IPS-18a (cell line): Measurements from ENCODE around the gene COMMD3.
A peak's percentile ranks its signal among the peaks of the same experiment; 100 is the strongest.

ENCODE experiments used
- H3K27ac ChIP-seq: one replicate; pipeline ENCODE4 v1.5.1; 2013; ENCODE audit warnings: low read length
- H3K27me3 ChIP-seq: one replicate; pipeline ENCODE4 v1.6.1; 2013; ENCODE audit warnings: mild to moderate bottlenecking, low read length; ENCODE audit not compliant: control insufficient read depth, insufficient read depth
- H3K36me3 ChIP-seq: one replicate; pipeline ENCODE4 v1.6.1; 2013; ENCODE audit warnings: low read depth, low read length; ENCODE audit not compliant: control insufficient read depth
- H3K4me1 ChIP-seq: one replicate; pipeline ENCODE4 v1.6.1; 2013; ENCODE audit warnings: low read depth, low read length; ENCODE audit not compliant: control insufficient read depth
- H3K4me3 ChIP-seq: one replicate; pipeline ENCODE4 v1.5.1; 2013; ENCODE audit warnings: low read length
- H3K9ac ChIP-seq: one replicate; pipeline ENCODE4 v1.6.1; 2013; ENCODE audit warnings: mild to moderate bottlenecking, low read length, moderate library complexity
- H3K9me3 ChIP-seq: one replicate; pipeline ENCODE4 v1.6.1; 2013; ENCODE audit warnings: low read depth, low read length; ENCODE audit not compliant: control insufficient read depth

COMMD3 gene

DNA sequence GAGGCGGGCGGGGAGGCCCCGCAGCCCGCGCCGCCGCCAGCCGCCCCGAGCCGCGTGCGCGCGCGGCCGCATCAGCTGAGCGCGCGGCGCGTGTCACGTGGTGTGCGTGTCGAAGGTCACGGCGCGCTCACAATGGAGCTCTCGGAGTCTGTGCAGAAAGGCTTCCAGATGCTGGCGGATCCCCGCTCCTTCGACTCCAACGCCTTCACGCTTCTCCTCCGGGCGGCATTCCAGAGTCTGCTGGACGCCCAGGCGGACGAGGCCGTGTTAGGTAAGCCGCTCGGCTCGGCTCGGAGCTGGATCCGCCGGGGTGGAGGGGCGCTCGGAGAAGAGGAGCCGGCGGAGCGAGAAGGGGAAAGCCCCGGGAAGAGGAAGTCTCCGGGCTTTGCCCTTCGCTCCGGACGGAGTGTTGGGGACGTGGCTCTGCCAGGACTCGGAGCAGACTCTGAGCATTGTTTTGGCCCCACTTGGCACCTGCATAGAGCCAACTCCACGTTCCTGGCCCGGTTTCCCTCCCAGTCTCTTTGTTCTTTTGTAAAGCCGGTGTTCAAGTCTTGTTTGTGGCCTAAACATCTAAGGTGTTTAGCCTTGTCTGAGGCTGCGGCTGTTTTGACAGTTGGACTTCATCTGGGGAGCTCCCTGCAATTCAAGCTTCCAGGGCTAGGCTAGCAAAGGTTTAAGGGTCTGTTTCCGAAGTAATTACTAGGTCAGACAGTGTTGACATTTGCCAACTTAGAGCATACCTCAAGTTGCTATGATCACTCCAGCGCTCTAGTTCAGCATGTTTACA lies at the start of gene COMMD3:
Gene COMMD3 (plus strand): TSS at position 103 of the 790 bp plus-strand sequence. CDS start 30 bp downstream, at position 133.
- H3K27ac ChIP-seq, result no peak within 1 kb of the TSS

GRCh38 chr10:22268503-22268902 lies 47.7 kb upstream of the COMMD3 start:
- Histone ChIP-seq H3K9ac (no peak overlapping the region), H3K4me1 (no peaks in the 10 kb centered on the region), H3K4me3 (no peak overlapping the region), H3K27ac (no peak overlapping the region), H3K9me3 (no peaks in the 10 kb centered on the region), H3K27me3 (no peaks in the 10 kb centered on the region), H3K36me3 (no peaks in the 10 kb centered on the region)

More for the DNA sequence above, at the start of gene COMMD3:
- Histone ChIP-seq H3K9ac (peak within 1 kb of the TSS; percentile 50), H3K4me1 (peaks cover 37% of the 10 kb centered on the region), H3K4me3 (peak within 1 kb of the TSS; percentile 91), H3K9me3 (no peaks in the 10 kb centered on the region), H3K27me3 (peaks cover 69% of the 10 kb centered on the region), H3K36me3 (no peaks in the 10 kb centered on the region)

DNA sequence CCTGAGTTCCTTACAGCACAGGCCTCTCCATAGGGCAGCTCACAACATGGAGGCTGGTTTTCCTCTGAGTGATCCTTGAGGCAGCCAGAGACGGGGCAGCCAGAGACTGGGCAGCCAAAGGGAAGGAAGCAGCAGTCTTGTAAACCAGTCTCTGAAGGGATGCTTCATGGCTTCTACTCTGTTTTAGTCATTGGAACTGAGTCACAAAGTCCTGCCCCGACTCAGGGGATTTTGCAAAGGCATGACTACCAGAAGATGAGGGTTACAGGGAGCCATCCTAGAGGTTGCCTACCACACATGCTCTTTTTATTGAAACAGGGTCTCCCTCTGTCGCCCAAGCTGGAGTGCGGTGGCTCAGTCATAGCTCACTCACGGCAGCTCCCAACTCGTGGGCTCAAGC lies 44.4 kb upstream of the COMMD3 start:
- Histone ChIP-seq H3K4me3 (no peak overlapping the region), H3K36me3 (no peaks in the 10 kb centered on the region), H3K9ac (no peak overlapping the region), H3K9me3 (no peaks in the 10 kb centered on the region), H3K4me1 (no peaks in the 10 kb centered on the region), H3K27ac (no peak overlapping the region), H3K27me3 (no peaks in the 10 kb centered on the region)

DNA sequence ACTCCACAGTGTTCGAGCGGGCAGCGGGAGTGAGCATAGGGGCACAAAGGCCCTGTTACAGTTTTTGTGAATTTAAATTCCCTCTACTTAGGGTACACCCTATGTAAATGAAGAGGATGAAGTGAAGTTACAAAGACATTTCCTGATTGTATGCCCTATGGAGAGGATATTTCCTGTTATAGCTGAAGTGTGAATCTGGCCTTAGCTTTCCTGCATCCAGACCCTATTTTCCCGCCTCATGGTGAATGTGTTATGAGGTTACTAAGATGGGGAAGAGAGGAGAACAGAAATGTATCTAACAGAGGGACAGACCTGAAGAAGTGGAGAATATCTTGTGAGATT lies 37.8 kb upstream of the COMMD3 start:
- peaks cover 19% of the 10 kb centered on the region for H3K4me1 ChIP-seq
- H3K9ac ChIP-seq, result no peak overlapping the region
- H3K4me3 ChIP-seq, result no peak overlapping the region
- H3K27ac ChIP-seq, result no peak overlapping the region
- H3K36me3 ChIP-seq, result no peaks in the 10 kb centered on the region
- H3K9me3 ChIP-seq, result no peaks in the 10 kb centered on the region
- H3K27me3 ChIP-seq, result no peaks in the 10 kb centered on the region

GRCh38 chr10:22280078-22280477 lies 36.1 kb upstream of the COMMD3 start:
- no peak overlapping the region for H3K4me3 ChIP-seq
- H3K27me3 ChIP-seq, result no peaks in the 10 kb centered on the region
- H3K9me3 ChIP-seq, result no peaks in the 10 kb centered on the region
- H3K4me1 ChIP-seq, result peaks cover 19% of the 10 kb centered on the region
- H3K9ac ChIP-seq, result no peak overlapping the region
- no peaks in the 10 kb centered on the region for H3K36me3 ChIP-seq
- no peak overlapping the region for H3K27ac ChIP-seq

- H3K9ac ChIP-seq, result no peak overlapping the region
- H3K4me3 ChIP-seq, result no peak overlapping the region
- no peaks in the 10 kb centered on the region for H3K9me3 ChIP-seq
- peaks cover 3% of the 10 kb centered on the region for H3K4me1 ChIP-seq
- H3K27me3 ChIP-seq, result no peaks in the 10 kb centered on the region
- no peaks in the 10 kb centered on the region for H3K36me3 ChIP-seq
- H3K27ac ChIP-seq, result no peak overlapping the region
These were observed 31.1 kb upstream of the COMMD3 start for GRCh38 chr10:22285130-22285529.

GRCh38 chr10:22293747-22294404 lies 22.3 kb upstream of the COMMD3 start:
- H3K4me3 ChIP-seq, result no peak overlapping the region
- H3K4me1 ChIP-seq, result no peaks in the 10 kb centered on the region
- no peak overlapping the region for H3K27ac ChIP-seq
- H3K9ac ChIP-seq, result no peak overlapping the region
- H3K36me3 ChIP-seq, result no peaks in the 10 kb centered on the region
- no peaks in the 10 kb centered on the region for H3K9me3 ChIP-seq
- no peaks in the 10 kb centered on the region for H3K27me3 ChIP-seq

DNA sequence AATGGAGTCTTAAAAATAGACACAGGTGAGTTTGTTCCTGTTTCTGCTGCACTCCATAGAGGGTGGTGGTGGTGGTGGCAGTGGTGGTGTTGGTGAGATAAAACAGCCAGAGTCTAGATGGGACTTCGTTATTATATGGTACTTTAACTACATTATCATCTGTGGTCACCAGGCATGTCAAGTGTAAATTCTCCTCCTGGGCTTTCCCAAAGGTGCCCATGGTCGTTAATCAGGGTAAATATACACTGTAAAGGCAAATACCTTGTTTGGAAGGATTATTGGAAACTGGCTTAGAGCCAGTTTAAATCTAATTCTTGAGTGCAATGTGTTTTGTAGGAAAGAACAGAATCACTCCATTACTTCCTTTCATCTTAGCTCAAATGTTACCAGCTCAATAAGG lies 21.5 kb upstream of the COMMD3 start:
- H3K27me3 ChIP-seq, result no peaks in the 10 kb centered on the region
- H3K27ac ChIP-seq, result no peak overlapping the region
- H3K4me1 ChIP-seq, result no peaks in the 10 kb centered on the region
- no peak overlapping the region for H3K4me3 ChIP-seq
- H3K9ac ChIP-seq, result no peak overlapping the region
- H3K9me3 ChIP-seq, result no peaks in the 10 kb centered on the region
- H3K36me3 ChIP-seq, result no peaks in the 10 kb centered on the region

DNA sequence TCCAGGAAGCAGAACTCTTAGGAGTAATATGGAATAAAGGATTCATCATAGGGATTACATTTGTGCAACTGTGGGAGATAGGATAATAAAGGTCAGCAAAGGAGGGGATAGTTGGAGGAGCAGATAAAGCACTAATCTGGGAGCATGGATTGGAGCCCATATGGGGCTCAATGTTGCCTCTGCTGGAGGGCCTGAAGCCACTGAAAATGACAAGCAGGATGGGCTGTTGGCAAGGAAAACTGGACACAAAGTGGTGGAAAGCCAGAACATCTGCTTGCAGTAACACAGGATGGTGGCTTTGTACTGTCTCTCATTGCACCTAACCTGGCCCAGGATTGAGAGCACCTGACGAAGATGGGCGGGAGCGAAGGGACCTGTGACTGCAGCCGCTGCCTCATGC lies 15.0 kb upstream of the COMMD3 start:
- H3K4me1 ChIP-seq, result no peaks in the 10 kb centered on the region
- H3K27ac ChIP-seq, result no peak overlapping the region
- H3K27me3 ChIP-seq, result no peaks in the 10 kb centered on the region

GRCh38 chr10:22303461-22303860 lies 12.7 kb upstream of the COMMD3 start:
- no peak overlapping the region for H3K4me3 ChIP-seq
- no peaks in the 10 kb centered on the region for H3K36me3 ChIP-seq
- no peak overlapping the region for H3K9ac ChIP-seq
- H3K9me3 ChIP-seq, result no peaks in the 10 kb centered on the region
- H3K4me1 ChIP-seq, result no peaks in the 10 kb centered on the region
- no peaks in the 10 kb centered on the region for H3K27me3 ChIP-seq
- H3K27ac ChIP-seq, result no peak overlapping the region

More for the DNA sequence above, 15.0 kb upstream of the COMMD3 start:
- H3K36me3 ChIP-seq, result no peaks in the 10 kb centered on the region
- no peak overlapping the region for H3K4me3 ChIP-seq
- H3K9me3 ChIP-seq, result no peaks in the 10 kb centered on the region
- no peak overlapping the region for H3K9ac ChIP-seq

GRCh38 chr10:22305721-22306120 lies 10.5 kb upstream of the COMMD3 start:
- H3K36me3 ChIP-seq, result no peaks in the 10 kb centered on the region
- H3K9ac ChIP-seq, result no peak overlapping the region
- H3K27ac ChIP-seq, result no peak overlapping the region
- no peaks in the 10 kb centered on the region for H3K9me3 ChIP-seq
- H3K4me1 ChIP-seq, result no peaks in the 10 kb centered on the region
- H3K27me3 ChIP-seq, result no peaks in the 10 kb centered on the region
- H3K4me3 ChIP-seq, result no peak overlapping the region

GRCh38 chr10:22308390-22308789 lies 7.8 kb upstream of the COMMD3 start:
- Histone ChIP-seq H3K27ac (no peak overlapping the region), H3K4me1 (no peaks in the 10 kb centered on the region)

More at GRCh38 chr10:22308390-22308789, 7.8 kb upstream of the COMMD3 start:
- no peaks in the 10 kb centered on the region for H3K9me3 ChIP-seq
- H3K36me3 ChIP-seq, result no peaks in the 10 kb centered on the region
- H3K27me3 ChIP-seq, result peaks cover 5% of the 10 kb centered on the region
- no peak overlapping the region for H3K4me3 ChIP-seq
- H3K9ac ChIP-seq, result no peak overlapping the region
